Islet precursor cell (in vitro differentiated cells): ENCODE measurements around the gene WAPL.

Experiments used
- DNase-seq: peaks from one replicate; pipeline ENCODE4 v3.0.0-alpha.2; 2018

The WAPL gene

GRCh38 chr10:86461963-86462804 is 59.4 kb downstream of the WAPL start:
- DNase-seq = no peak

GRCh38 chr10:86451604-86451960 is 70.0 kb downstream of the WAPL start:
- DNase-seq = no peak

DNA sequence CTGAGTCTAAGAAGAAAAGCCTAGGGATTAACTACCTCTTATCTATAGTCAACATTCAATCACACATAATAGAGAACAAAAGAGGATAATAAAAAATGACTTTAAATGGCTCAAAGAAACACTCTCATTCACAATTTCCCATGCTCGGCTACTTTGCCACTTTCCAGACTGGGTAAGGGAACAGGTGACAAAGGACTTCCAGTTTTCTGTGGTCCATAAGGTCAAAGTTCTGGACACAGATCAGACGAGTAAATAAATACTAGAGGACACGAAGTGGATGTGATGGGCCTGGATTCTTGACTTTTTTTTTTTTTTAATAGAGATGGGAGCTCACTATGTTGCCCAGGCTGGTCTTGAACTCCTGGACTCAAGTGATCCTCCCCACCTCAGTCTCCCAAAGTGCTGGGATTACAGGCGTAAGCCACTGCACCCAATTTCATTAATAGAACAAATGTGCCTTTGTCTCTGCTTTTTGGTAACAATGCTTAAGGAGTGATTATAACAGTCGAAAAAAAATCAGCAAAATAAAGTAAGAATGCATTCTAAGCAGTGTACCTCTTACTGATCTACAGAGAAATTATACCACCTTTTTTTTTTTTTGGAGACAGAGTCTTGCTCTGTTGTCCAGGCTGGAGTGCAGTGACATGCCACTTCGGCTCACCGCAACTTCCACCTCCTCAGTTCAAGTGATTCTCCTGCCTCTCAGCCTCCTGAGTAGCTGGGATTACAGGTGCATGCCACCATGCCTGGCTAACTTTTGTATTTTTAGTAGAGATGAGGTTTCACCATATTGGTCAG is 70.6 kb downstream of the WAPL start:
- no peak for DNase-seq

DNA sequence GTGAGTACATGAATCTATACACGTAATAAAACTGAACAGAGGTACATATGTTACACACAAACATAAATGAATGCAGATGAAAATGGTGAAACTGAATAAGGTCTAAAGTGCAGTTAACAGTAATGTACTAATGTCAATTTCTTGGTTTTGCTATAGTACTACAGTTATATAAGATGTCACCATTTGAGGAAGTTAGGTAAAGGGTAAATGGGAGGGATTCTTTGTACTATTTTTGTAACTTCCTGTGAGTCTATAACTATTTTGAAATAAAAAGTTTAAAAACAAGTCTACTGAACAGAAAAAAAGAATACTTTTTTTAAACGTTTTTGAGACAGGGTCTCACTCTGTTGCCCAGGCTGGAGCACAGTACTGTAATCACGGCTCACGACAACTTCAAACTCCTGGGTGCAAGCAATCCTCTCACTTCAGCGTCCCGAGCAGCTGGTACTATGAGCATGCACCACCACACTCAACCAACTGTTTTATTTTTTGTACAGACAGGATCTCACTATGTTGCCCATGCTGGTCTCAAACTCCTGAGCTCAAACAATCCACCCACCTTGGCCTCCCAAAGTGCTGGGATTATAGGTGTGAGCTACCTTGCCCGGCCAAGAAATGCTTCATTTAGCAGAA is 71.5 kb downstream of the WAPL start:
- no peak for DNase-seq

DNA sequence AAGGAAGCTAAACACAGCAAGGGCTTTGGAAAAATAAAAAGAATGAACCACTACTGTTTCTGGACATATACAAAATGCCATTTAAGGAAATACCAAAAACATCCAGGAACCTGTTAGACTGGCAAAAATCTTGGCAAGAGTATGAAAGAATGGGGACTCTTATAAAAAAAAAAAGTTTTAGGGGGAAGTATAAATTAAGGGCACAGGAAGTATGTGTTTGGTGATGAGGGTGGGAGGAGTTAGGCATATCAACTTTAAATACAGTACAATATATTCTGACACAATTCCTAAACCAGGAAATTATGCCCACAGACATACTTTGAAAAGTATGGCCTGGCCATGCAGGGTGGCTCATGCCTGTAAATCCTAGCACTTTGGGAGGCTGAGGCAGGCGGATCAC is 74.2 kb downstream of the WAPL start:
- DNase-seq = no peak

GRCh38 chr10:86446987-86447386 is 74.6 kb downstream of the WAPL start:
- DNase-seq = no peak

DNA sequence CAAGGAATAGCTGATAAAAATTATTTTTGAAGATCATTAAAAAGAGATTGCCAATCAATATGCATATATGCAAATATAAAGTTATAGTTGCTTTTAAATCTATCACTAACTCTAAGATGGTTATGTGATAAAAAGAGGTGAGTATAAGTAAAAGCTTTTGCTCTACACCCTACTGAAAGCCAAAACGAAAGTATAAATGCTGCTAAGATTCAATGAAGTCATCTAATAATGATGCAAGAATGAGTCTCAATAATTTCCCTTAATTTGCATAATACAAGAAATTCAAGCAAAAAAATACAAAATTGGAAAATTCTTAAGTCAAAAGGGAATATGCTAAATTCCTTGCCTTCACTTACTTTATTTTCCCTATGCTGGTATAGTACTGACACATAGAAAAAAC is 75.2 kb downstream of the WAPL start:
- DNase-seq = no peak

- no peak for DNase-seq
Measured at GRCh38 chr10:86443936-86444335, 77.7 kb downstream of the WAPL start.

DNA sequence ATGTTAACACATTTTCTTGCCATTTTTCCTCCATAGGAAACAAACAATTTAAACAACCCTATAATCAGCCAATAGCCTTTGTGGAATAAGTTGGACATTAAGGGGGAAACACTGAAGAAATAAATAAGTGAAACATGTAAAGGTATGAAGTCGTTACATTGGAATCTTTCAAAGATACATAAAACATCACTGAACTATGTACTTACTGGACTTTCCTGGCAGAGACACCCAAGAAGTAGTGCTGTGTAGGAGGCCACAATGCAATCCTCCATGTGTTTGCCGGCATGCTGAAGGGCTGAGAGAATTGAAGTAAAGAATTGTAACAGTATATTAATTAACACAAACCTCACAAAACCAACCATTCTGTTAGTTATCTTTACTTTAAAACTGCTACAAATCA is 78.5 kb downstream of the WAPL start:
- no peak for DNase-seq

- peak; percentile 60 for DNase-seq
Measured at GRCh38 chr10:86440874-86441843, 80.4 kb downstream of the WAPL start.

GRCh38 chr10:86439544-86439943 is 82.0 kb downstream of the WAPL start:
- DNase-seq = no peak

DNA sequence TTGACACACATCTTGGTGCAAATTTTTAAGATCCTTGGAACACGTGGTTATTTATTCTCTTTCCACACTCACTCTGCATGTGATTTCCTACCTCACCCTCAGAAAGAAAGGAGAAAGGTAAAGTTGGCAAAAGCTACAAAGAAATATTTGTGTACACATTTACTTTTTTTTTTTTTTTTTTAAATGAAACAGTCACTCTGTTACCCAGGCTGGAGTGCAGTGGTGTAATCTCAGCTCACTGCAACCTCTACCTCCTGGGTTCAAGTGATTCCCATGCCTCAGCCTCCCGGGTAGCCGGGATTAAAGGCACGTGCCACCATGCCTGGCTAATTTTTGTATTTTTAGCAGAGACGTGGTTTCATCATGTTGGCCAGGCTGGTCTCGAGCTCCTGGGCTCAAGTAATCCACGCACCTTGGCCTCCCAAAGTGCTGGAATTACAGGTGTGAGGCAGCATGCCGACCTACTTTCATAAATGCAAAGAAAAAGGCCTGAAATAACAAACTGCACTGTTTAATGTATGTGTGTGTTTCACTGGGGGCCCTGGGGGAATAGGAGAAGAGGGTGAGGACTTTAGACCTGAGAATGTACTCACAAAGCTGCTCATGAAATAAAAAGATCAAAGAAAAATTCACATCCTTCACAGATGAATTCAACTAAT is 83.4 kb downstream of the WAPL start:
- no peak for DNase-seq

- no peak for DNase-seq
Measured at GRCh38 chr10:86437447-86437846, 84.1 kb downstream of the WAPL start.

- no peak for DNase-seq
Measured at GRCh38 chr10:86436963-86437362, 84.6 kb downstream of the WAPL start.

DNA sequence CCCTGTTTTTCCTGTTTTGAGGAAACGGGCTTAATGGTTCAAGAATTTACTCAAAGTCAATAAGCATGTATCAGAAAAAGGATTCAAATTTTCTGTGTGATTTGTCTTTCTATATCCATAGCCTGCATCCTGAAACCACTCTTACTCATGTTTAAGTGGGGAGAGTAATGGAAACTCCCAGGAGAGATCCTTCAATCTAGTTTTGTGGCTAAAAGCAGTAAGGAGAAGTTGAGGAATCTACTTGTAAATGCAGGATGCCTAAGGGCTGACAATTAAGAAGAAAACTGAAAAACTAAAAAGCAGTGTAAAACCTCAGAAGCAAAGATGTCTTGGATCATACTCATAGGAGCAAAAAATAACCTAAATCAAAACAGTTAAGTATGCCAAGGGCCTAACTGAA is 86.9 kb downstream of the WAPL start:
- no peak for DNase-seq

DNA sequence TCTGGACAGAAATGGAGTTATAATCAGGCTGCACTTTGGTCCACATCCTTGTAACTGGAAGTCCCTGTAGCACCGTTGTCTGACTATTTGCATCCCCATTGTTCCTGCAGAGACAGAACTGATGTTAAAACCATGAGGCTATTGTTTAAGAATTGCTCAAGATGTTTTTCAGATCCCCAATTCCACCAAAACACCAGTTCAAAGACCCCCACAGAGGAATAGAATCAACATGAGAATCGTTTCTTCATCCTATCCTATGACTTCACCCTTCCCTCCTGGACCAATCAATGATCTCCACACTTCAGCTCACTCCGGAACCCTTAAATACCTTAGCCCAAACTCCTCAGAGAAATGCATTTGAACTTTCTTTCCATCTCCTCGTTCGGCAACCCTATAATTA is 97.9 kb downstream of the WAPL start:
- no peak for DNase-seq

- no peak for DNase-seq
Measured at GRCh38 chr10:86419101-86419500, 102.5 kb downstream of the WAPL start.

DNA sequence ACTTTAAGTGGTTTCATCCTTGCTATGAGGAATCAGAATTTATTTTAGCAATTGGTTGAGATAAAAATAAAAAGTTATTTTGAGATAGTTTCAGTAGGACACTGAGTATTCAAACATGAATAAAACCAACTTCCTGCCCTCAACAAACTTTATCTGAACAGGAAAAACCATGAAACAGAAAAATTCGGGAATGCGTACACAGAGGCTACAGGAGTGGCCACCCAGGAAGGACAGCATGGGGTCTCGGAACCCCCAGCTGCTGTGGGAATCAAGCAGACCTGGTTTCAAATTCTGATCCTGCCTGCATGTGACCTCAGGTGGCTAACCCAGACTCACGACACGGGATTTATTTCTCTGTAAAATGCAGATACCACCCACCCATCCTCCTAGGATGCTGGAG is 106.0 kb downstream of the WAPL start:
- DNase-seq = no peak

- no peak for DNase-seq
Measured at GRCh38 chr10:86415116-86415515, 106.5 kb downstream of the WAPL start.

DNA sequence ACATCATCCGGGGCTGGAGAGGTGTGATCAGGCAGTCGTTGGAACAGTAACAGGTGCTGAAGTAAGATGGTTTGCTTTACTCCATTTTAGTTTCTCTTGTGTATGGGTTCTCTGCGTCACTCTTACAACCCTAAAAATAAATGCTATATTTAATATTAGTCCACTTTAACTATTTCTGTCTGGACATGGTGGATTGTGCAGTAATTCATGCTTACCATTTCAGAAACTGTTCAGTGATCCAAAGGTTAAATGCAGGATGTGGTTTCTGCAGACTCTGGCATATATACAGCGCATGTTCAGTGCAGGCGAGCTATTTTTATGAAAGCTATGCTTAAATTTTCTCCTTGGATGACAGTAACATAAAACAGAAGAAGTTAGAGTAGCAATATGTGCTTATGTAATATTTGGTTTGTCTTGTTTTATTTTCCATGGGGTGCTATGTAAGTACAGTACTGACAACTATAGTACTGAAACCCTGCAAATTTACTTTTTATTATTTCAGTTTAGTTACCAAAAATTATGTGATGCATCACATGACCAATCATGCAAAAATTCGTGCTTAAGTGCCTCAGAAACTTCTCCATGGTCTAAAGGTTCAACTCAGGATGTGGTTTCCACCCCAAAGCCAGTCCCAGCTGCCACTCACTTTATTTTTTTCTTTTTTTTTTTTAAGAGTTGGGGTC is 108.4 kb downstream of the WAPL start:
- DNase-seq = no peak

DNA sequence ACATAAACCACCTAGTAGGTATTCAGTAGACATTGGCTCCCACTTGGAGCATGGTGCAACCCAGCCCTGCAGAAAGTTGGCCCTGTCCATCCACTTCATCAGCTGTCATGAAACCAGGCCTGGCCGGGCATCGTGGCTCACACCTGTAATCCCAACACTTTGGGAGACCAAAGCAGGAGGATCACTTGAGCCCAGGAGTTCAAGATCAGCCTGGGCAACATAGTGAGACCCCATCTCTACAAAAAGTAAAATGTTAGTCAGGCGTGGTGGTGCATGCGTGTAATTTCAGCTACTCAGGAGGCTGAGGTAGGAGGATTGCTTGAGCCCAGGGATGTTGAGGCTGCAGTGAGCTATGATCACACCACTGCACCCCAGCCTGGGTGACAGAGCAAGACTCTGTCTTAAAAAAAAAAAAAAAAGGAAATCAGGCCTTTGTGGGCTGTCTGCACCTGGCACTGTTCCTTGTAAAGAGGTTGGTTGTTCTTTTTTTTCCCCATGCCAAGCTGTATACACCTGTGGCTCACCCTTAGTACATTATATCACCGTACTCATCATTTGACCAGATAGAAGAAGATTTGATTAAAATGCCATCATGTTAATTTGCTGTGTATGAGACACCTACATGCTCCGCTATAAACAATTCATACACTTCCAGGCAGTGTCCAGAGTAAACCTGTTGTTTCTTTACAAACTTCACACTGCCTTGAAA is 109.6 kb downstream of the WAPL start:
- DNase-seq = no peak
